K562 (cell line): ENCODE data around the gene CTCF. TPM values are rescaled to one million over a fixed set of nuclear protein-coding genes. Genes with fewer than 3 reads are reported as not detected.
A peak's percentile ranks its signal among the peaks of the same experiment; 100 is the strongest.

ENCODE experiments used
- ATAC-seq: fragments of 200-7000 bp; cut with Tn5 transposase; 3 replicates; pipeline ENCODE4 v1.9.1; 2020; ENCODE audit warnings: moderate library complexity
- BruUV-seq: library from RNA; stranded (reverse); fragments of 400-500 nt; replicated peaks from 2 replicates; lab custom pipeline; 2021; lab: Mats Ljungman, UMichigan
- CTCF ChIA-PET: fragments of 300-600 bp; formaldehyde crosslinking; extraction: SDS; loops from one replicate; lab custom pipeline; 2021; ENCODE audit warnings: low intra/inter-chr PET ratio; lab: Yijun Ruan, JAX
- POLR2A ChIA-PET: fragments of 300-600, 350-650 bp; sonication (Branson Sonifier 250); formaldehyde crosslinking; extraction: SDS; loops from one replicate; lab custom pipeline; 2021; ENCODE audit warnings: antibody characterized with exemption, inconsistent platforms; lab: Yijun Ruan, JAX
- DNase-seq, 4 experiments: peaks; one replicate each; pipeline versions ENCODE4 v3.0.0 to v3.0.0-alpha.2; 2011 to 2018; ENCODE audit warnings: low spot score in 3 of 4, mixed read lengths in 3 of 4; ENCODE audit errors: extremely low read depth in 1 of 4
- FAIRE-seq: peaks from 2 replicates; lab custom pipeline; 2011; peaks lifted over from hg19 to GRCh38; lab: Jason Lieb, UNC
- H2AFZ ChIP-seq: 2 replicates; pipeline ENCODE4 v1.6.0; 2011; ENCODE audit warnings: low read depth, low read length, control low read depth, inconsistent platforms
- H3K27ac ChIP-seq: fragments of 200-600 bp; 3 replicates; pipeline ENCODE4 v1.8.0; 2011; ENCODE audit warnings: low read depth, mild to moderate bottlenecking, control low read depth, inconsistent platforms, low read length, moderate library complexity, mixed read lengths; ENCODE audit errors: extremely low read depth
- H3K27me3 ChIP-seq, 2 experiments: fragments of 300-600 bp in 1 of 2; 2 replicates in 1 of 2; 3 replicates in 1 of 2; pipeline versions ENCODE4 v1.6.0 to v1.8.0; 2011; ENCODE audit warnings: inconsistent platforms in 2 of 2, low read length in 2 of 2, mild to moderate bottlenecking in 1 of 2, mixed read lengths in 1 of 2, moderate library complexity in 1 of 2; ENCODE audit not compliant: control insufficient read depth in 2 of 2, insufficient read depth in 2 of 2
- H3K36me3 ChIP-seq: fragments of 300-600 bp; 3 replicates; pipeline ENCODE4 v1.8.0; 2011; ENCODE audit warnings: mild to moderate bottlenecking, low read length, inconsistent platforms; ENCODE audit not compliant: control insufficient read depth, insufficient read depth
- H3K4me1 ChIP-seq, 2 experiments: fragments of 200-600 bp in 1 of 2; replicated peaks in 1 of 2; 2 replicates in 1 of 2; 3 replicates in 1 of 2; pipeline versions ENCODE4 v1.5.1 to v1.8.0; 2011; ENCODE audit warnings: inconsistent platforms in 2 of 2, low read length in 2 of 2, mild to moderate bottlenecking in 1 of 2, mixed read lengths in 1 of 2, moderate library complexity in 1 of 2; ENCODE audit not compliant: control insufficient read depth in 2 of 2, insufficient read depth in 2 of 2
- H3K4me2 ChIP-seq: 2 replicates; pipeline ENCODE4 v1.6.1; 2011; ENCODE audit warnings: low read length, control low read depth, inconsistent platforms, mixed read lengths; ENCODE audit not compliant: insufficient read depth
- H3K4me3 ChIP-seq: fragments of 200-600 bp; sonication (generic), shearing (Covaris generic); 2 replicates; pipeline ENCODE4 v1.5.1; 2016; ENCODE audit warnings: control low read depth, inconsistent platforms
- H3K79me2 ChIP-seq: fragments of 200-600 bp; 3 replicates; pipeline ENCODE4 v1.8.0; 2011; ENCODE audit warnings: low read length, inconsistent platforms; ENCODE audit not compliant: control insufficient read depth, insufficient read depth
- H3K9ac ChIP-seq, 2 experiments: 2 replicates each; pipeline versions ENCODE4 v1.6.0 to v1.6.1; 2011; ENCODE audit warnings: low read depth in 2 of 2, low read length in 2 of 2, control low read depth in 1 of 2, inconsistent platforms in 1 of 2, mild to moderate bottlenecking in 1 of 2, mixed read lengths in 1 of 2; ENCODE audit not compliant: insufficient read depth in 1 of 2
- H3K9me1 ChIP-seq: one replicate; pipeline ENCODE4 v1.6.0; 2011; ENCODE audit warnings: inconsistent platforms, mild to moderate bottlenecking, low read length, moderate library complexity; ENCODE audit not compliant: control insufficient read depth, insufficient read depth
- H3K9me3 ChIP-seq: replicated peaks from 2 replicates; pipeline ENCODE4 v1.5.1; 2011; ENCODE audit warnings: low read depth, low read length, inconsistent platforms; ENCODE audit not compliant: control insufficient read depth, insufficient read depth
- H4K20me1 ChIP-seq: replicated peaks from 2 replicates; pipeline ENCODE4 v1.6.1; 2011; ENCODE audit warnings: low read length, inconsistent platforms, mixed read lengths; ENCODE audit not compliant: control insufficient read depth, insufficient read depth
- GATA2 ChIP-seq: sonication (generic); formaldehyde crosslinking; IDR thresholded peaks from 2 replicates; pipeline ENCODE4 v1.4.0; 2020; ENCODE audit warnings: mild to moderate bottlenecking, missing genetic modification reagents
- TRIM24 ChIP-seq, 2 experiments: fragments of 450-650 bp; IDR thresholded peaks; 2 replicates each; pipeline ENCODE4 v1.6.1; 2016
- ZNF232 ChIP-seq: sonication (generic); formaldehyde crosslinking; IDR thresholded peaks from 2 replicates; pipeline ENCODE4 v1.8.0; 2022; ENCODE audit warnings: mild to moderate bottlenecking, missing genetic modification reagents
- ZSCAN29 ChIP-seq: fragments of 450-650 bp; IDR thresholded peaks from 2 replicates; pipeline ENCODE4 v1.6.1; 2017
- WGBS: fragments of 100-300 bp; shearing (Covaris generic); methylation state at CpG from one replicate; pipeline ENCODE4 v1.1.6; 2016; ENCODE audit warnings: low coverage, mixed read lengths; ENCODE audit not compliant: insufficient coverage; ENCODE audit errors: missing lambda C conversion rate; 5-methylcytosine and 5-hydroxymethylcytosine counted together
- in situ Hi-C: fragments of 300-500 bp; cut with MboI; formaldehyde crosslinking; loops from 4 replicates; pipeline ENCODE4 v1.15.0; 2018; ENCODE audit warnings: inconsistent platforms, mixed read lengths
- intact Hi-C: fragments of 100-400 bp; cut with micrococcal nuclease; formaldehyde crosslinking; loops from 2 replicates; pipeline ENCODE4 v1.14.2; 2022
- polyA plus RNA-seq, 8 experiments: library from polyadenylated mRNA; depleted of rRNA in 4 of 8; stranded (reverse) in 5 of 8; unstranded in 3 of 8; fragments of >200 nt; fragmentation: Nextera tagmentation in 2 of 8; fragmentation: Illumina TruSeq in 1 of 8; extraction: Ambion mirVana in 2 of 8; extraction: Trizol in 1 of 8; gene quantifications; 2 replicates each; pipeline versions ENCODE4 v1.2.1 to v1.2.3, GENCODE V29; 2011 to 2014; ENCODE audit warnings: inconsistent platforms in 1 of 8, missing spikeins in 1 of 8
- total RNA-seq, 7 experiments: library from RNA; depleted of rRNA in 6 of 7; stranded (reverse); fragments of >200 nt in 6 of 7; fragmentation: Illumina TruSeq in 2 of 7; extraction: Trizol in 2 of 7; gene quantifications; 2 replicates each; pipeline versions ENCODE4 v1.2.1 to v1.2.3, GENCODE V29; 2011 to 2021; ENCODE audit warnings: low replicate concordance in 1 of 7

The CTCF gene
- total and polyA plus RNA-seq, 9 of the 15 experiments (the other 6 are each of a cell fraction or from before 2014, with no cell fraction given) = 7.8 to 49.2 (median 33.9) TPM

DNA sequence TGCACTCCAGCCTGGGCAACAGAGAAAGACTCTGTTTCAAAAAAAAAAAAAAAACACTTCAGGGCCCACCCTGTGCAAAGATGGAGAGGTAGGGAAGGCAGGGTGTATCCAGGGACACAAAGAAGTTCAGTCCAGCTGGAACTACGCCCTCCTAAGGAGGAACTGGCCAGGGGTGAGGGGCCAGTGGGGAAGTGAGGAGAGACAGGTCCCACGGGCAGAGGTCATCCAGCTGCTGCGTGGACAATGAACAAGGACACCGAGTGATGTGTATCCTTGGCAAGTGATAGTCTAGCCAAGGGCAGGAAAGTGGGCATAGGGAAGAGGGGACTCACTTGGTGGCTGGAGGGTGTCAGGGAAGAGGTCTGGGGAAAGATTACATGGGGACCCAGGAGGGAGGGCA, 43.1 kb upstream of the CTCF start:
- H2AFZ ChIP-seq = no peak overlapping the region
- H3K9me1 ChIP-seq = no peaks in the 10 kb centered on the region
- H3K4me1 ChIP-seq = peaks cover 2 to 10% of the 10 kb centered on the region in 2 experiments; a peak in 4 of 5 replicates
- H3K4me3 ChIP-seq = no peak overlapping the region
- no peak overlapping the region for H3K27ac ChIP-seq
- in situ Hi-C loops = no loop called here
- H3K36me3 ChIP-seq = no peaks in the 10 kb centered on the region
- no peaks in the 10 kb centered on the region for H3K27me3 ChIP-seq
- no peaks in the 10 kb centered on the region for H3K9me3 ChIP-seq
- ChIA-PET POLR2A (interaction anchor here (0.6 kb wide), 1 partner anchor 1607 kb away, joined by 3 read pairs; no protein-coding TSS in a partner anchor), CTCF (interaction anchor here (0.9 kb wide), 1 partner anchor 34 kb away, joined by 3 read pairs; no protein-coding TSS in a partner anchor)
- whole genome bisulfite sequencing = 5% methylated on average over 4 of the region's 4 CpGs
- H3K4me2 ChIP-seq = no peak overlapping the region
- ATAC-seq = no peak
- DNase-seq = no peak
- no peak for FAIRE-seq
- no peaks in the 10 kb centered on the region for H4K20me1 ChIP-seq
- H3K79me2 ChIP-seq = no peaks in the 10 kb centered on the region
- TF ChIP-seq ZNF232 (CRISPR knock-in tag) = no peak
- TF ChIP-seq GATA2 (CRISPR knock-in tag) = no peak
- TF ChIP-seq ZSCAN29 = no peak
- TF ChIP-seq TRIM24 (IDR thresholded peaks at IDR 0.05) = no peak
- H3K9ac ChIP-seq = peak overlapping the region in 1 of 2 experiments; percentile 36; a peak in 1 of 4 replicates
- intact Hi-C loops = loop anchor here (10.0 kb wide), 1 partner anchor 94 kb away; no protein-coding TSS in a partner anchor
- BruUV-seq = no TSS peak
